ENCODE measurements around the gene ACACB. TPM values are rescaled to one million over a fixed set of nuclear protein-coding genes. Genes with fewer than 3 reads are reported as not detected.

ACACB gene
- total RNA-seq, 2 donors from 2014 or later, result 6.8 to 12.7 TPM

DNA sequence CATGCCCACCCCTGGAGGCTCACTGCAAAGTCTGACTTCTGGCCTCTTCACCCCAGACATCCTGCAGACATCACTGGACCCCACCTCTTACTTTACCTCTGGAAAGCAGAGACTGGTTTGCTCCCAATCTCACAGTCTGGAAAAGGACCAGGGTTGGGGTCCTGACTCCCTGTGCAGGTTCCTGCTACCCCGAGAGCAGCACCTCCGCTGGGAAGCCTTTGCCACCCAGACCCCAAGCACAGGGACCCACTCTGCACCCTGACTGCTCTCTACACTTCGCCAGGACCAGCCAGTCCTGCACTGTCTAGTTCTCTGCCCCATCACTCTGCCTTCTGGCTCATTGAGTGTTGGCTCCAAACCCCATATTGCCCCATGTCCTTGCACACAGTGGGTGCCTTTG lies 176.7 kb downstream of the ACACB start:
- Histone ChIP-seq H3K27ac (ENCODE audit: low read depth, low read length) (no peak overlapping the region), H3K9ac (ENCODE audit: extremely low read depth, low read length, poor library complexity, severe bottlenecking) (no peak overlapping the region), H3K4me1 (ENCODE audit: control insufficient read depth, insufficient read depth, low read length) (no peaks in the 10 kb centered on the region), H3K4me3 (ENCODE audit: low read length) (no peak overlapping the region), H3K9me3 (ENCODE audit: control insufficient read depth, low read length) (no peaks in the 10 kb centered on the region), H3K27me3 (ENCODE audit: control insufficient read depth, insufficient read depth, low read length, poor library complexity, severe bottlenecking) (no peaks in the 10 kb centered on the region), H3K36me3 (ENCODE audit: control insufficient read depth, insufficient read depth, low read length) (no peaks in the 10 kb centered on the region)
- H3K4me1 Mint-ChIP-seq, result no peaks in the 10 kb centered on the region
- H3K27ac Mint-ChIP-seq, result no peak overlapping the region
- H3K4me3 Mint-ChIP-seq, result no peak overlapping the region
- DNase-seq, result no peak
- TF ChIP-seq CTCF (conservative IDR thresholded peaks at IDR 0.05), result no peak
- WGBS, 2 experiments (ENCODE audit: insufficient coverage in 1 of 2, insufficient read length in 1 of 2), result 89 to 100% methylated on average over 1 to 3 of the region's 3 CpGs
- no peaks in the 10 kb centered on the region for H3K9me3 Mint-ChIP-seq
- no peaks in the 10 kb centered on the region for H3K36me3 Mint-ChIP-seq (ENCODE audit: low read depth)
- peaks cover 2% of the 10 kb centered on the region for H3K27me3 Mint-ChIP-seq (ENCODE audit: insufficient read depth)

DNA sequence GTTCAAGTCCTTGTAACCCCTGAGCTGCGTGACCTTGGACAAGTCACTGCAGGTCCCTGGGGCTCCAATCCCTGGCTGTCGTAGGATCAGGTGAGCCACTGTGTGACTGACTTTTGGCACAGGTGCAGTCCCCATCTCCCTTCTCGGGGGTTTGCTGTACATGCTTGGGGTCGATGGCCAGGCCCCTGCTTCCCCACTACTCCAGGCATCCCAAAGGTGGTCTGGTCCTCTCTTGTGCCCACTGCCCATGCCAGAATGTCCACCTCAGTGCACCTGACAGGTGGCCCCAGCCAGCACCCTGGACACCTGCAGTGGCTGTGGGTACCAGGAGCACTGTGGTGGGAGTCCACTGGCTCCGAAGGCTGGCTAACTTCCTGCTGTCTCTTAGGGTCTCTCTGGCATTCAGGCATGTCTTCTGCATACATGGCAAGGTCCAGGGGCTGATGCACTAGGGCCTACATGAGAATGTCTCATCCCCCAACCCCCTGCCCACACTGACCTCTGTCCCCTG lies 178.0 kb downstream of the ACACB start:
- H3K27me3 ChIP-seq (ENCODE audit: control insufficient read depth, insufficient read depth, low read length, poor library complexity, severe bottlenecking), result no peaks in the 10 kb centered on the region
- no peak overlapping the region for H3K27ac Mint-ChIP-seq
- H3K27me3 Mint-ChIP-seq (ENCODE audit: insufficient read depth), result peaks cover 2% of the 10 kb centered on the region
- no peak overlapping the region for H3K4me3 ChIP-seq (ENCODE audit: low read length)
- H3K4me1 ChIP-seq (ENCODE audit: control insufficient read depth, insufficient read depth, low read length), result no peaks in the 10 kb centered on the region
- no peaks in the 10 kb centered on the region for H3K9me3 ChIP-seq (ENCODE audit: control insufficient read depth, low read length)
- no peaks in the 10 kb centered on the region for H3K36me3 ChIP-seq (ENCODE audit: control insufficient read depth, insufficient read depth, low read length)
- no peak for TF ChIP-seq CTCF (conservative IDR thresholded peaks at IDR 0.05)
- DNase-seq, result no peak
- no peaks in the 10 kb centered on the region for H3K36me3 Mint-ChIP-seq (ENCODE audit: low read depth)
- no peaks in the 10 kb centered on the region for H3K9me3 Mint-ChIP-seq
- H3K9ac ChIP-seq (ENCODE audit: extremely low read depth, low read length, poor library complexity, severe bottlenecking), result no peak overlapping the region
- H3K4me3 Mint-ChIP-seq, result no peak overlapping the region
- no peaks in the 10 kb centered on the region for H3K4me1 Mint-ChIP-seq
- 91 to 96% methylated on average over 3 to 5 of the region's 5 CpGs for WGBS, 2 experiments (ENCODE audit: insufficient coverage in 1 of 2, insufficient read length in 1 of 2)
- H3K27ac ChIP-seq (ENCODE audit: low read depth, low read length), result no peak overlapping the region

DNA sequence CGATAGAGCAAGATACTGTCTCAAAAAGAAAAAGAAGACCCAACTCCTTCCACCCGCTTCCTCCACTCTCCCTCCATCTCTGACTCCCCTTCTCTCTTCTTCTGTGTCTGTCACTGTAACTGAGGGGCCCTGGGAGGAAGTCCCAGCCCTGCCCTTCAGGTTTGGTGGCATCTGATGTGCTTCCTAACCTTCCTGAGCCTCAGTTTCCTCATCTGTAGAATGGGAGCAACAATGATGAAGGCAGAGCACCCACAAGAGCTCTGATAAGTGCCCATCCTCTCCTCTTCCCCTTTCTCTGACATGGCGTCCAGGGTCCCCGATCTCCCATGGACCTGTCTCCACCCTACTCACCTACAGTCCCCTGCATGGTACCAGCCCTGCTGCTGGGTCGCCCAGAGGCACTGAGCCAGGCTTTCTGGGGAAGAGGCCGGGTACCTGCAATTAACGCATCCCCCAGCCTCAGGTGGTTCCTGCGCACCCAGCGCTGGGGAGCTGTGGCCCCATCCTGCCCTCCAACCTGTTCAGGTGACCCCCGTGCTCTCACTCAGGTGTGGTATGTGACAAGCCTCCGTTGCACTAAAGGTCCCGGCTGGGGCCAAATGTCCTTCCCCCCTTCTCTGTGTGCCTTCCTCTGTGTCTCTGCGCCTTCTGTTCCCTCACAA lies 179.5 kb downstream of the ACACB start:
- TF ChIP-seq CTCF (conservative IDR thresholded peaks at IDR 0.05), result no peak
- Histone ChIP-seq H3K9me3 (ENCODE audit: control insufficient read depth, low read length) (no peaks in the 10 kb centered on the region), H3K4me3 (ENCODE audit: low read length) (no peak overlapping the region), H3K27ac (ENCODE audit: low read depth, low read length) (no peak overlapping the region), H3K36me3 (ENCODE audit: control insufficient read depth, insufficient read depth, low read length) (no peaks in the 10 kb centered on the region), H3K4me1 (ENCODE audit: control insufficient read depth, insufficient read depth, low read length) (no peaks in the 10 kb centered on the region), H3K27me3 (ENCODE audit: control insufficient read depth, insufficient read depth, low read length, poor library complexity, severe bottlenecking) (no peaks in the 10 kb centered on the region), H3K9ac (ENCODE audit: extremely low read depth, low read length, poor library complexity, severe bottlenecking) (no peak overlapping the region)
- H3K27me3 Mint-ChIP-seq (ENCODE audit: insufficient read depth), result peaks cover 2% of the 10 kb centered on the region
- H3K27ac Mint-ChIP-seq, result no peak overlapping the region
- H3K4me3 Mint-ChIP-seq, result no peak overlapping the region
- no peaks in the 10 kb centered on the region for H3K36me3 Mint-ChIP-seq (ENCODE audit: low read depth)
- DNase-seq, result no peak
- no peaks in the 10 kb centered on the region for H3K4me1 Mint-ChIP-seq
- 93 to 94% methylated on average over 6 to 13 of the region's 13 CpGs for WGBS, 2 experiments (ENCODE audit: insufficient coverage in 1 of 2, insufficient read length in 1 of 2)
- H3K9me3 Mint-ChIP-seq, result no peaks in the 10 kb centered on the region
